NCI-H2107 treated with DMSO at 0.1 percent for 48 hours (cell line): Measurements from ENCODE around the gene KCNMA1.

ENCODE experiments used
- DNase-seq: peaks from one replicate; lab custom pipeline; 2025; ENCODE audit not compliant: unreplicated experiment; lab: John Stamatoyannopoulos, UW

Gene KCNMA1

DNA sequence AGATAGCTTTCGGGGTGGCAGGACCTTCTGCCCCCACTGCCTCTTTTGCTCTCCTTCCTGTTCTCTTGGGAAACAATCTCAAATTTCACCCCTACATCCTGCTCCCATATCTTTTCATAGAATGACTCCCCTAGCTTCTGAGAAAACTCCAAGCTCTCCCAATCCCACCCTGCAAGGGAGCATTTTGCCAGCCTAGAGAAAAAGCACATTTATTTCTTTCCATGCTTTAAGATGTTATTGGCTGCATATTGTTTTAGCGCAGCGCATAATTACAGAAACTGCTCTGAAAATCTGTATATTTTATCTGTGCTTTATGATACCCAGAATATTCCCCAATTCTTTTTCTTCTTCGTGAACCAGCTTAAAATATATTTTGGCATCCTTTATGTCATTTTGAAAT lies 601.3 kb downstream of the KCNMA1 start:
- no peak for DNase-seq

DNA sequence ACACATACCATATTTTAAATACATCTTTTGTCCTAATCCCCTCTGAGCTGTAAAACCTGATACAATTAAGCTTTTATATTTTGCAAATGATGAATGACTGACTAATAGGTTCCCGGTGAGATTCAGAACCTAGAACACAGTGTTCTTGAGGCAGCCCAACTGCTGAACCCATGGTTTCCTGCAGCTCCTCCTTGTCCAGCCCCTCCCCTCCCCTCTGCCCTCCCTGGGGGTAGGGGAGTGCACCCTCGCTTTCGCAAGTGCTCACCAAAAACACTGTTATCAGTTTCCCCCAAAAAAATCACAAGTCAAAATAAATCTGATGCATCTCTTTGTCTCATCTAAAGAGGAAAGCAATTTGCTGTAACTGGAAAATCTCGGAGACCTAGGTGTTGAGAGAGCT lies 602.8 kb downstream of the KCNMA1 start:
- no peak for DNase-seq

DNA sequence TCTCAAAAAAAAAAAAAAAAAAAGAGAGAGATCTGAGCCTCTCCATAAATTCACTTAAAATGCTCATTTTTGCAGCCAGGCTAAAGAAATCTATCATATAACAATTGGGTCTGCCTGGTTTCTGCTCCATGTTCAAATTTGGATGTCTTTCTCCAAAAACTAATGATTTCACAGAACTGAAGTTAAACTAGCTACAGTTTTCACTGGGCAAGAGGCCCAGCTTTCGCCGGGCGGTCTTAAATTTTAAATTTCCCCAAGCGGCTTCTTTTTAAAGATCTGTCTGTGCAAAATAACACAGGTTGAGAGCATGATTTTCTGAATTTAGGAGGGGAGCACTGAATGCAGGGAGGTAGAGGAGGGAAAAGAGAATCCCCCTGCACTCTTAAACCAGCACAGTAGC lies 603.4 kb downstream of the KCNMA1 start:
- DNase-seq, result no peak

DNA sequence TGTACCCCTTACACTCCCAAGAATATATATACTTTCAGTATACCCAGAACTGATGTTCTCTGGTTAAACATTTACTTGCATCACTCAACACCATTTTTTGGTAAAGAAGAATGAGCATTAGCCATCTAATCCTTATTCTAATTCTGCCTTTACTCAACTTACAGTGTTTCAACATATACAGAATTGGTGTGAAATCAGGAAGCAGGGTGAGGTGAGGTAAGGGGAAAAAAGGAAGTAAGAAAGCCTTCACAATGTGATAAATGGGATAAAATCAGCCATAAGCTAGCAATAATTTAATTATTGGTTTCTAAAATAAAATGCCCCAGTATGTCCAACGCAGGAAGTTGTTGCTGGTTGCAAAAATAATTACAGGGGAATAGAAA lies 605.4 kb downstream of the KCNMA1 start:
- no peak for DNase-seq

DNA sequence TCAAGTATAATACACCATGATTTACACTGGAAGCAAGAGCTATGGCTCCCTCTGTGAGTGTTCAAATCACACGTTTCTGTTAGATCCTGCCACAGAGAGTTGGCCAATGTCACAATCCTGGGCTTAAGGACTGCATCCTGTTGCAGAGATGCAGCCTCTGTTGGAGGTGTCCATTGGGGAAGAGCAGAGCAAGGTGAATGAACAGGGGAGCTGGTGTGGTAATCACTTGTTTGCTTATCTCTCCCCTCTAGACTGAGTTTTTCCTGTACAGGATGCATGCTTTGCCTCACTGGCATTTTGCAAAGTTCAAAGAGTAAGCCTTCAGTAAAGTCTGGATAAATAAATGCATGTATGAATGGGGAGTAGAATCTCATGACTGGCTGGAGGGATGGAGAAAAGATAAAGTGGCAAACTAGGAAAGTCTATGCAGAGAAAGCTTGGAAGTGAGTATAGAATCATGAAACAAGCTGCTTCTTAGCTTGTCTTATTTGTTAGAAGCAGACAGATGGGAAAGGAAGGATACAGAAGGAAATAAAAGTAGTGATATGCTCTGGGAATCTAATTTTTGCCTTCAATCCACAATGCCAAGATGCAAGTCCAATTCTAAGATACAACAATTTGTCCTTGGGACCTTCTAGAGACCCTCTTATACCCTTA lies 605.9 kb downstream of the KCNMA1 start:
- DNase-seq, result no peak

DNA sequence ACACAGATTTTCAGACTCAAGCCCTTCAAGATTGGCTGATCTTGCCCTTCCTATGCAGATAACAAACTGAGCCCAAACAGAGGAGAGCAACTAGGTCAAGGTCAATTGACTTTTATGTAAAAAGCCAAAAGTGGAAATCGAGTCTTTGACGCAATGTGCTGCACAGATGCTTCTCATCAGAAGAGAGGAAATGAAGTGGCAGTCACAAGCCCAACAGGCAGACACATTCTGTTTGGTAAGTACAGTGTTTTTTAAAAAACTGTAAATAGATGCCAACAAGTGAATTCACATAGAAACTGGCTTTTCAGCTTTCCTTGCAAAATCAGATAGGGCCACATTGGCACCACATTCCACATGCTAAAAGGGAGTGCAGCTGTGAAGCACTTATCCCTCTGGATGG lies 606.6 kb downstream of the KCNMA1 start:
- no peak for DNase-seq

DNA sequence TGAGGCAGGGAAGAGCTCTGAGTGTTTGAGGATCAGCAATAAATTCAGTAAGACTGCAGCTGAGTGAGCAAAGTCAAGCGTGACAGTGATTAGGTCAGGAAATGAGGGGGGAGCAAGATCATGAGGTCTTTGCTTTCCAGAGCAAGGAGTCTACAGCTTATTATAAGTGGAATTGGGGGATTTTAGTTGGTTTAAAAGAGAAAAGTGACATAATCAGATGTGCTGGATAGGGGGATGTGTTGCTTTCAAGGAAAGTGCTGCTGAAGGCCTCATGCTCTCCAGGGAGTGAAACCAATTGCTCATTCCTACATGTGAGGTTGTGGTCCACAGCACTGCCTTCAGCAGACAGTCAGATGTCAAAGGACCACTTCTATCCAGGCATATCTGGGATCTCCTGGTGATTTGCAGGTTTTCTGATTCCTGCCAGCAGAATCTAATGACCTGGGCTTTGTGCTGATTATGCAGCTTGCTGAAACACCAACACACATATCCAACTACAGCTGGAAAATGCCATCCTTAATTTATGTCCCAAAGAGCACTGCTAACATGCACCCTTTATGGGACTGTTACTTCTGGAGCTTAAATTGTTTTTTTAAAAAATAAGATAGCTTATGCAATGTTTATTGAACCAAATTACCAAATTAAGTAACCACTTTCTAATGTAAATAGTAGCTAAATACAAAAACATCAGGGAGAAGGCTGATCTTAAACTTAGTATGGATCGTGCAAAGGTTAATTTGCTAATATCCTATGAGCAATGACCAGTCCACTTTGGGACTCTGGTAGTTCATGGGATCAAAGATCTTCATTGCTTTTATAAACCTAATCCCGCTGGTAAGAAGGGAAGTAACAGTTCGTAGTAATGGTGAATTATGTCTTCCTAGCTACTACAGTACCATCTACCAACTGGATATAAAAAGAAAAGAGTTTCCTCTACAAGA lies 607.6 kb downstream of the KCNMA1 start:
- no peak for DNase-seq

DNA sequence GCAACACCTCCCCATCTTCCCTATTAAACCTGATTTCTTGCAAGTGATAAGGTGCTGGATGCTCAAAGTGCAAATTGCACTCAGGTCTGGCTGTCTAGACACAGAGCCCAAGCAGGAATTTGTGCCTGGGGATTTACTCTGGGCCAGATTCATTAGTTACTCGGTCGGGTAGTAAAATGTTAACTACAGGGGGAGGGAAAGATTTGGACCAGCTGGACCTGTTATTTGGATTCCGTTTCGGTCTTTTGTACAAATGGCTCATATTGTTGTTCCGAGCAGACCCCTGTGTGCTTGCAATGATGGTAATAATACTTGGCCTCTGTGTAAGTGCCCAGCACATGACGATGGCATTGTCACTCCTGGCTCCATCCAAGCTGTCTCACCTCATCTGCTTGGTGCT lies 609.6 kb downstream of the KCNMA1 start:
- no peak for DNase-seq

DNA sequence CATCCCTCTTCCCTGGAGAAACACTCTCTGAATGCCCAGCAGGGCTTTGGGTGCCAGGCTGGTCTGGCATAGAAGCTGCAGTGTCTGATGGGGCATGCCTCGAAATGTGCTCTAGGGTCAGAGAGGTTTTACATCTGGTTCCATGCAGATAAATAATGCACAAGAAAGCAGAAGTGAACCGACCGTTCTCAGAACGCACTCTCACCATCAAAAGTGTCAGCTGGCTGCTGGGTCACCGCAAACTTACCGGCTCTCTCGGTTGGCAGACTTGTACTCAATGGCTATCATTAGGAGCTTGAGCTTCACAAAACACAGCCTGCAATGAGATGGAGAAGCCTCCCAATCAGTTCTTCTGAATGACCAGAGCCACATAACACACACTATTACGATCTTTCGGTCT lies 610.0 kb downstream of the KCNMA1 start:
- DNase-seq, result no peak

DNA sequence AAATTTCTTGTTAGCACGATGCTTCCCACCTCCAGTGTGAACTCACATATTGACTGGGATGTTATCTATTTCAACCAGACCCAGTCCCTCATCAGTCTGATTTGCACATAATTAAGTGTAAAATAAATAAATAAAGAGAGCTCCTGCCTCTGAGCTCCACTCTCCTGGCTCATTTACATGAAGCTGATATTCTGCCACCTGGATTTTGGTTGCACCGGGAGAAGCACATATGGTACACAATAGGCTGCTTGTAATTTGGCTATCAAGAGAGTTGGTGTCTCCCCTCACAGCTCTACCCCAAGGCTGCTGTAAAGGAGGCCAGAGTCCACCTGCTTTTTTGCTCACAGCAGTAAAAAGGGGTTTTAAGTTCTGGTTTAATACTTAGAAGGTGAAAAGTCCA lies 610.5 kb downstream of the KCNMA1 start:
- no peak for DNase-seq

DNA sequence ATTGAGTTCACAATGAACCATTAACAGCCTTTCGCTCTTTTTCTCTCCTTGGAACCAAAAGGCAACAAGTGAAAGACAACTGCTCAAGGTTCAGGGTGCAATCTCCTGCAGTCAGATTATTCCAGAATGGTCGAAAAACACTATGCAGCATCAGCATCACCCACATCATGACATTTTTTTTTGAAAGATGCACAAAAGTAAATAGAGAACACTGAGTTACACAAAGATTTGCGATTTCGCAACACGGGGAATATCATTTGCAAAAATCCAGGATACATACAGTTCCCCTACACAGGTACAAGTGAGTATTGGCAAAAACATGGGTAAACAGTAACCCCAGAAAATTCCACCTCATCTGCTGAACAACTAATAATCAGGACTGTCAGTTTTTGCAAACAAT lies 611.5 kb downstream of the KCNMA1 start:
- no peak for DNase-seq

DNA sequence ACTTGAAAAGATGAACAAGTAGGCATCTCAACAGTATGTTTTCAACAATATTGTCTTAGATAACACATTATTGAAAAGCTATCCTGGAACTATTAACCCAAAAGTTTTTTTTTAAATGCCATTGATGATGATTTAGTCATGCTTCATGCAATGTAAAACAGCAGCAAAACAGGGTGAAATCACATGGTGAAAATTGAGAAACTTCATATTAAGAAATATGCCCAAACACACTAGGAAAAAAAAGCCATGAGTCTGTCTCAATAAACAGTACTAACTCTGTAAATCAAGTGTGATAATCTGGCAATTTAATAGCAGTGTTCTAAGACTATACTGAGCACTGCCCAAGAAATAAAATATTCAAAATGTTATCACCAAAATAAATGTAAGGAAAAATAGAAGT lies 613.1 kb downstream of the KCNMA1 start:
- no peak for DNase-seq

DNA sequence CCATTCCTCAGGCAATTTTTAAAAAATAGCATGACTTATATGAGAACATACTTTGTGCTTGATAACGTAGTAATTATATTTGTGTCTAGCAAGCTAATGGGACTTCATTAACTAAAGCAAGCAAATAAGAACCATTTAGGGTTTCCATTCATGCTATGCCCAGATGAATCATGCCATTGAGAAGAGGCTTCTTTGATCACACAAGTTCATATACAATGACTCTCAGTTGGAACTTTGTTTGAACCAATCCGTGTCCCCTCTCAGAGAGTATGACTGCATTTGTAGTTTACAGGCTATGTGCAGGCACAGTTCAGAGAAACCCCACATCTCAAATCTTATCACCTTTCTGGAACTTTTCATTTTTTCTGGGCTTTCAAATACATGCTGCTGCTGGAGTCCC lies 614.2 kb downstream of the KCNMA1 start:
- DNase-seq, result no peak

DNA sequence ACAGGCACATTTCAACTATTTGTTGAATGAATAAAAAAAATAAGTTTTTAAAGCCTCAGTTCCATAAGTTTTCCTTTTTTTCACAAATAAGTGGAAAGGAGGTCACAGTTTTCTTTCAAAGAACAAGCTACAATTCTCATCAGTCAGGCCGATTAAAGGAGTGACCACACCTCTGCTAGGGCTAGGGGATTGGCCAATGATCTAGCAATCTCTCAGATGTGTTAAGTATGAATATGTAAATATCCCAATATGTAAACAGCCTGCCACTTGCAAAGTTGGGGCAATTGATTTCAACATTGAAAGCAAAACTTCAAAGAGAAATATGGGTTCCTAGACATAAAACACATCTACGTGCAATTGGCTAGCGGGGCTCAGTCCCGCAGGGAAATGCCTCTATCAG lies 614.9 kb downstream of the KCNMA1 start:
- DNase-seq, result no peak

DNA sequence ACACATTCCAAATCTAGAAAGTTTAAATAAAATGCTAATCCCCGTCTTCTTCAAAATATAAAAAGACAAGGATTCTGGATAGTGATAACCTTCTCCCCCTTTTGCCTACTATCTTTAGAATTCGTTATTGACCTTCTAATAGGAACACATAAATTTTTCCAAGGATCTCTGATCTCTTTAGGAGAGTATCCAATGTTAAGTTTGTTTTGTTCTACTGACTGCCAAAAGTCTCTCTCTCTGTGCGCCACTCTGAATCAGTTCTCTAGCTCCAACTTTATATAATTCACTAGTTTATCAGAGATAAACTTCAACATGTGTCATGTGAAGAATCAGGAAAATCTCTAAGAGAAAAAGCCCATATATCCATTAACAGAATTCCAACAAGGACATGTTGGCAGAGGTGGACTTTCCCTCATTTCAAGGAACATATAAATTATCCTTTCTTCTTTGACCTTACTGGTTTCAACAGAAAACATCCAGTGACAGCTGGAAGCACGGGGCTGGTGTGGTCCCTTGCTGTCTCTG lies 615.6 kb downstream of the KCNMA1 start:
- DNase-seq, result no peak

DNA sequence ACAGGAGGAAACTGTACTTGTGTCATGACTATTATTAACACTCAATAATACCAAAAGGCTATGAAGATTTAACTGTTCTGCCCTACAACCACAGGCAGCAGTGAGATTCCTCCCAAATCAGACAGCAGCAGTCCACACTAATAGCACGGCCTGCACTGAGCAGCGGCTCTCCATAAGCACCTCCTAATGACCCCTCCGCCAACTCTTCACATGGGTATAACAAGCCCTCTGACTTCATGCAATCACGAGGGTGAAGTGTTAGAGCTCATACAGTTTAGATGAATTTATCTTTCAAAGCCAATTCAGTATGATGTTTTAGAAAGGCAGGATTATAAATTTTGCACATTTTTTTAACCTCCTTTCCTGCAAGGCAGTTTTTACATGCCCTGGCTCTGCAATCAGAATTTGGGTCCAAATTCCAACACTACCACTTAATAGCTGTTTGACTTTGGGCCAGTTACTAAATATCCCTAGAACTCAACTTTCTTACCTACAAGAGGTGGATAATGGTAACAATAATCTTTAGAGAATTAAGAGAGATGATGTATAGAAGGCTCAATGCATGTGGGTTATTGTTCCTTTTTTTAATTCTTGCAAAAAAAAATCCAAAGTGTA lies 617.1 kb downstream of the KCNMA1 start:
- no peak for DNase-seq

DNA sequence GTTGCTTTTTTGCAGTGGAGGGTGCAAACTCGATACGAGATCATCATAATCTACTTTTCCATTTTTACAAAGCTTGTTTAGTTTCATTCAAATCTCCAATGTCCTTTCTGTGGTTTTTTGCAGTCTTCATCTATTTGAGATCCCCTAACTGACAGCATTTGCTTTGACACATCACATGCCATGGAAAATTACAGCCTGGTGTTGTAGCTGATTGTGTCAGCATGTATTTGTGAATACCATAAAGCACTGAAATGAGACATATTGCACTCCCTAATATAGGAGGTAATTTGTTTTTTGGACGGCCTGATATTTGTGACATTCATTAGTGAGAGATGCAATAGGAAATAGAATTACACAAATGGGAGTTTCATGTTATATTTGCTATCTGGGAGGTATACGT lies 620.8 kb downstream of the KCNMA1 start:
- DNase-seq, result no peak

DNA sequence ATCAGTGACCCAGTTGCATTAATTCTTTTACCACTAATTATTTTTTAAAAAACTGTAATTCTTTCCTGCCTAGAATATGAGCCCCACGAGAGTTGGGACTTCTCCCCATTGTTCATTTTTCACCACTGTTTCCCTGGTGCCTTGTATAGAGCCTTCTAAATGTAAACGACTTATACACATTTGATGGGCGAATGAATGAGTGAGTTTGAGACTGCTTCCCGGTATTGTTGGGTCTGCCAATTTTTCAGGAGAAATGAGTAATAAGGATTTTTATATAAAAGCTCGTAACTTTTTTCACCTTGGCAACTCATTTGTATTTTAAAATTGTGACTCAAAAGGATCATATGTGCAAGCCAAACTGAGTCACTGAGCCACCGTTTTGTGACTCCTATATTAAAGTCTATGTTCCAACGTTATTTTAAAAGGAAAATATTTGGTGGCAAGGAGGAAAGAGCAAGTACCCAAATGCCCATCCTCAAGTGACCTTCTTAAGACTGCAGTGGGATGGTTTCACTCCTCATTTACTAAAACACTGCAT lies 621.3 kb downstream of the KCNMA1 start:
- DNase-seq, result no peak

DNA sequence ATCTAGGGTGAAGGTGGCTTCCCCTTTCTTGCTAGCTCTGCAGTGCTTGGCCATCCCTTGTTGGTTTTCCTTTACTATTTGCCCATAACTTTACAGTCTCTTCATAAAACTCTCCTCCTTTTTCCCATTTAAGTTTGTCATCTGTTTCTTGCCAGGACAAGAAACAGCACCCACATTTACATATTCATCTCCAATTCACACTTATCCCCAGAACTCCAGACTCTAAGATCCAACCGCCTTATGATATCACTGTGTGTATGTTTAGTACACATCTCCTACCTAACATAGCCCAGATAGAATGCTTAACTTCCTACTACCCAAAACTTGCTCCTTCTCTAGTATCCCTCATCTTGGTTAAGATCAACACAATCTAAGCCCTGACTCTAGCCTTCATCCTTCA lies 622.2 kb downstream of the KCNMA1 start:
- DNase-seq, result no peak

DNA sequence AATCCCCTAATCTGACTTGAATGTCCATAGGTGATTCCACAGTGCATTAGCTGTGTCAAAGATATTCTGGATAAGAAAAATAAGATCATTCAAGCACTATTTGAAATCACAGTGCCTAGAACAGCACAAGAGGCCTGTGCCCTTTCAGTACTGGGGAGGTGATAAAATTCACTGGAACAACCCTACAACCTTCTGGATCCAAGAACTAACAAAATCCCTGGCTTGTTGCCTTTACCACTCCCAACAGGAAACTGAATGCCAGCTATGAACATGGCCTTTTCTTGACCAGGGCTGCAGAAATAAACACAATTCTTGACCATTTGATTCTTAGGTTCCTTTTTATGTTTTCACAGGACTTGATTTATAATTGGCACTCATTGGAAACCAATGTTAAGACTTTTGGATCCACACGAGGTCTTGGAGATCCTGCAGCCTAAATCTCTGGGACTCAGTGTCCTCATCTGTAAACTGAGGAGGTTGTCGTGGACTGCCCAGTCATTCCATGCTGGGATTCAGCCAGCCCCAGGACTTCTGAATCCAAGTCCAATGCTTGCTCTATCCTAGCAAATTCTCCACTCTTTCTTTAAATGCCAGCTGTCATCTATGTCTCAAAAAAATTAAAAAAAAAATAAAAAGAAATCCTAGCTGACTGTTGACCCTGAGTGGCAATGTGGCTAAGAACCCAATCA lies 624.7 kb downstream of the KCNMA1 start:
- no peak for DNase-seq
